ENCODE data around the gene AFF1.
"Not testable (repeated sequence)": the region's sequence is repeated elsewhere in the genome, so short reads cannot be mapped to it uniquely, and the experiment has no call there.

AFF1 gene

GRCh38 chr4:87037171-87037570 is 102.4 kb downstream of the AFF1 start:
- not testable (repeated sequence) for DNase-seq

GRCh38 chr4:87037671-87038334 is 103.0 kb downstream of the AFF1 start:
- no peak for DNase-seq

GRCh38 chr4:87038837-87039615 is 104.2 kb downstream of the AFF1 start:
- no peak for DNase-seq

DNA sequence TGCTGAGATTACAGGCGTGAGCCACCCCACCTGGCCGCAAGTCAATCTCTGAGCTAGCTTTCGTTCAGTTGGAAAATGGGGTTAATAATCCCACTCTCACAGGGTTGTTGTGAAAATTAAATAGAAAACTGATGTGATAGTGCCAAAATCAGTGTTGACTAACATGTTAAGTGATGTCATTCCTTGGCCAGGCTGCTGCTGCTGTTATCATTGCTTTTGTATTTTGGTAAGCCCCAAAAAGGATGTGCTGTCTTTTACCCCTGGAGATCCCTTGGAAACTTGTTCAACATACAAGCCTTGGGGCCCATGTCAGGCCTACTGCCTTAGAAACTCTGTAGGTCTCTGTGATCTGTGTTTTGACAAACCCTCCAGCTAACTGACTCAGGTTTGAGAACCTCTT is 106.3 kb downstream of the AFF1 start:
- no peak for DNase-seq

DNA sequence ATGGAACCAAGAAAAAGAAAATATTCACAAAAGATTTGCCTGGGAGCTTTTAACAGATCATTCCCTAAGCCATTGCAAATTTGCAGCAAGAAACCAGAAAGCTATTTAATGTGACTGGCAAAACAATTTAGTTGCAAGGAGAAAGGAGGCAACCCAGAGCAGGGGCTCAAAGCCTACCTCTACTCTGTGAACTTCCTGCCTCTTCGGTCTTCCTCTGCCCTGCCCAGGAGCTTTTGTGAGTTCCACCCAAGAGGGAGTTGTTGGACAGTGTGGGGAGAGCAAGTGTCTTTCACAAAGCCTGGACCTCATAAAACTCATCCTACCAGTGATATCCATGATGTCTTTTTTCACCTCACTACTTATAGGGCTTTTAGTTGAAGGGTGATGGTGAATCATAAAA is 107.4 kb downstream of the AFF1 start:
- no peak for DNase-seq

DNA sequence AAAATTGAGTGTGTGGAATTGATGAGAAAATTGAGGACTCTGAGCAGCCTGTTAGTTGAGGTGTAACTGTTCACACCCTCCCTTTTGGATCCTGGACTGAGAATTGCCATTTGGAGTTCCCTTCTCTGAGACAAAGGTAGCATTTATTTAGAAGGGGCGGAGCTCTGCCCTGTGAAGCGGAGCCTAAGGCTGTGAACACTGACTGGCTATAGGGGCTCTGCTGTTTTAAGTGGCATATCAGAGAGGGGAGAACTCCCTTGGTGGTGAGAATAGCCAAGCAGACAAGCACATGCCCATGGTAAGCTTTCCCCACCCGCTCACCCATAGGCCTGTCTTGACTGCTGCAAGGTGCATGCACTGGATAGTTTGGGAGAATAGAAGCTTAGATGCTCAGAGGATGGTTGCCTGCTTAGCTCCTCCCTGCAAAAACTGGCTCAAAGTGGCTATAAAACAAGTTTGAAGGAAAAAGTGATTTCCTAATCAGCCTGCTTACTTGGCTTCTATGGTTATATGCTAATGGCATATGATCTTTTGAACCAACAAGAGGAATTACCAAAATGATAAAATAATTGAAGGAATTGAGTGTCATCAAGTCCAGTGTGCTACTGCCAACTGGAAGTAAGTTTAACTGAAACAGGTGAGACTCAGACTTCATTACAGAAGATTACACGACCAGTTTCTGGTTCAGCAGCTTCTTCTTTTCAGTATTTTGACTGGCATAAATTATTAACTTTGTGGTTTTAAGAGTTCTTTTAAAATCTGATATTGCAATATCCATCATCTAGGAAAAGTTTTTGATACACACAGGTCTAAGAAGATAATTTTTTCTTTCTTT is 108.4 kb downstream of the AFF1 start:
- DNase-seq, result no peak

- DNase-seq, result no peak
These were observed 109.9 kb downstream of the AFF1 start for GRCh38 chr4:87044511-87045233.

DNA sequence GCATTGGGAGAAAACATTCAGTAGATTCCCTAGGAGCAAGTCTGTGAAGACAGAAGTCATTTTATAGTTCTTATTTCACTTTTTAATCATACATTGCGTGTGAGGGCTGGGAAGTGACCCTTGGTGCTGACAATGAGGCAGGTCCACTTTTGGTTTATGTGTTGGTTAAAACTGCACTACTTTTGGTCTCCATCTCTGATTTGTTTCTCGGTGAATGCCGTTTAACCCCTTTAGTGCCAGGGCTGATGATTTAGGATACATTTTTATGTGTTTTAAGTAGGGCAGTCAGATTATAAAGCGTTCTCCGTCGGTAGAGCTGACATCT is 110.4 kb downstream of the AFF1 start:
- DNase-seq, result no peak

DNA sequence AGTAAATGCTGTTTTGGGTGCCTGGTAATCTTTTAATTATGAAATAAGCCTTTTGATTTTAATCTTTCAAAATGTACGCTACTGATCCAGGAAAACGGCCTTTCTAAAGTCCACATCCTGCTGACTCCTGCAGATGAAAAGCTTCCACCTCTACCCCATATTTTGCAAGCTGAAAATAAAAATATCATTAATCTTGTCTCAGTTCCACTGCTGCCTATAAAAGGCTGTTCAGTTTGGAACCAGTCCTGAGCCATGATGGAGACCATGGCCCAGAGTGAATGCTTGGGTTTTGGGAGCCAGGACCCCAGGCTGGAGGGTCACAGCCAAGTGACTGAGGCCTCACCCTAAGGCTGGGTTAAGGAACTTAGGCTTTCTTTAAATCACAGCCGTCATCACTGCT is 110.8 kb downstream of the AFF1 start:
- DNase-seq, result no peak

GRCh38 chr4:87046121-87046551 is 111.3 kb downstream of the AFF1 start:
- DNase-seq, result no peak

- DNase-seq, result no peak
These were observed 112.5 kb downstream of the AFF1 start for GRCh38 chr4:87047281-87047798.

GRCh38 chr4:87049508-87049907 is 114.7 kb downstream of the AFF1 start:
- DNase-seq, result no peak

GRCh38 chr4:87050596-87050995 is 115.8 kb downstream of the AFF1 start:
- no peak for DNase-seq

DNA sequence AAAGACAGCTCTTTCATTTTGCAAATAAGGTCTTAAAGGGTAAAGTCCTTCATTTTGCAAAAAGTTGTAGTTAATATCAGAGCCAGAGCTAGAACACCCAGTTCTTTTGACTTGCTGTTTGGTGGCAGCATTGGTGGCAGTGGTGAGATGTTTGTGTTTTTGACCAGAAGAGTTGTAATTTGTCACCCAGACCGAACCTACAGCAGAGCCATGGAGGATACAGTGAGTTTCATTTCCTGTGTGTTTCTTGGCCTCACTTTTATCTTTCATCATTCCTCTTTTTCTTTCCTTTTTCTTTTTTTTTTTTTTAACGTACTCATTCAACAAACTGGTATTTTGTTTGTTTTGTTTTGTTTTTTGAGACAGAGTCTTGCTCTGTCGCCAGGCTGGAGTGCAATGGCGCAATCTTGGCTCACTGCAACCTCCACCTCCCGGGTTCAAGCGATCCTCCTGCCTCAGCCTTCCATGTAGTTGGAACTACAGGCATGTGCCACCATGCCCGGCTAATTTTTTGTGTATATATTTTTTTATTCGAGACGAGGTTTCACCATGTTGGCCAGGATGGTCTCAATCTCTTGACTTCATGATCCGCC is 116.4 kb downstream of the AFF1 start:
- no peak for DNase-seq

- no peak for DNase-seq
These were observed 117.8 kb downstream of the AFF1 start for GRCh38 chr4:87052615-87053014.

DNA sequence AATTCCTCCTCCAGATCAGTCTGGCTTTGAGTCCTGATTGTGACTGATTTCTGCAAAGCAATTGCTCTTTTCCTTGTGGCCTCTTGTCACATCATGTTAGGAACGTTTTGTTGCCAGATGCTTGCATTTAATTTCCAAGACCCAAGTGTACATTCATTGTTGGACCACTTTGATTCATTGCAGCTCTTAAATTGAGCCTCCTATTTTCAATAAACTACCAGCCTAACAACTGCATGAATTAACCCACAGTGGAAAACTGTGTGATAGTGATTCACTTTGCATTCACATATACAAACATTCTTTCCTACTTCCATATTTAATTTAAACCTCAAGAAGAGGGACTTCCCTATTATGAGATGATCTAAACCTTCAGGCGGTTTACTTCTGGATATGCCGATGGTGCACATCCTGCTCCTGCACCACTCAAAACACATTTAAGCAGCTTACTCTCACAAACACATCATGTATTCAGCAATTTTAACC is 118.4 kb downstream of the AFF1 start:
- DNase-seq, result no peak

- no peak for DNase-seq
These were observed 119.3 kb downstream of the AFF1 start for GRCh38 chr4:87053802-87054767.

GRCh38 chr4:87054900-87055299 is 120.1 kb downstream of the AFF1 start:
- no peak for DNase-seq

DNA sequence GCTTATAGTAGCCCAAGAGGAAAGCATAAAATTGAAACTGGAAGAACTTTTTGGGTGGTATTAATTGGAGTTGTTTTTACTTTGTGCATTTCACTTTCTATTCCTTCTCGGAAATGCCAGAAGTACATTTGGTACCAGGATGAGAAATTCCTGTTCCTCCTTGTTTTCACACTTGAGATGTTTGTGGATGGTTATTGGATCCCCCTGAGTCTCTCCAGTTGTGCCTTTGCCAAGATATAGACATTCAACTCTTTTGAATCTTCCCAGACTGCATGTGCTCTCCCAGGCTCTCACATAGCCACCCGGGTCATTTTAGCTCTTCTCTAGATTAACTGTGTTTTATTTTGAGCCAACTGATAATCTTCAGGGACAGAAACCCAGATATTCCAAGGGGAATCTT is 120.5 kb downstream of the AFF1 start:
- no peak for DNase-seq

DNA sequence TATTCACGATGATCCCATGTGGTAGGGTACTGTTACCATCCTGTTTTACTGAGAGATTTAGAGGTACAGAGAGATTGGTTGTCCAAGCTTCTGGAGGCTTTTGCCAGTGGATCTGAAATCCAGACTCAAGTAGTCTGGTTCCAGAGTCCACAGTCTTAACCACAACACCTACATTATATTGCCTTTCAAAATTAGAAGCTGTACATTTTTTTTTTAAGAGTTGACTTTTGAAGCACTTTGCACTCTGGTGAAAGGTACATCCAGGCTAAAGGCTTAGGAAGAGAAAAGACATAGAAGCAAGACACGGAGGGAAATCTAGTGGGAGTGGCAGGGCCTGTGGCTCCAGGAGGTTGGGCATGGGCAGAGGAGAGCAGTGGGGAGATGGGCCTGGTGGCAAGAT is 122.1 kb downstream of the AFF1 start:
- DNase-seq, result no peak

GRCh38 chr4:87057835-87058355 is 123.1 kb downstream of the AFF1 start:
- no peak for DNase-seq

Data from CD4-positive, alpha-beta T cell treated with Interleukin-1 beta for 1 hour (primary cell).